HepG2 (cell line): ENCODE measurements around the gene TP63. TPM values are rescaled to one million over a fixed set of nuclear protein-coding genes. Genes with fewer than 3 reads are reported as not detected.

Source experiments
- ATAC-seq: fragments of 200-7000 bp; cut with Tn5 transposase; 3 replicates; pipeline ENCODE4 v1.9.1; 2020; ENCODE audit warnings: mild to moderate bottlenecking, moderate library complexity
- BruUV-seq: library from RNA; stranded (reverse); fragments of 400-500 nt; replicated peaks from 2 replicates; lab custom pipeline; 2021; lab: Mats Ljungman, UMichigan
- CTCF ChIA-PET: fragments of 300-600 bp; formaldehyde crosslinking; extraction: SDS; loops from one replicate; lab custom pipeline; 2021; ENCODE audit warnings: low total read pairs, inconsistent platforms, low intra/inter-chr PET ratio; lab: Yijun Ruan, JAX
- POLR2A ChIA-PET: fragments of 350-600 bp; sonication (Branson Sonifier 250); formaldehyde crosslinking; loops from one replicate; lab custom pipeline; 2020; ENCODE audit warnings: antibody characterized with exemption, inconsistent platforms; lab: Yijun Ruan, JAX
- DNase-seq: peaks from one replicate; pipeline ENCODE4 v3.0.0-alpha.2; 2015; ENCODE audit warnings: low spot score
- FAIRE-seq: peaks from 3 replicates; lab custom pipeline; 2011; peaks lifted over from hg19 to GRCh38; lab: Jason Lieb, UNC
- H2AFZ ChIP-seq: one replicate; pipeline ENCODE4 v1.6.1; 2011; ENCODE audit warnings: low read length, inconsistent platforms
- H3K27ac ChIP-seq: fragments of 300-600 bp; 3 replicates; pipeline ENCODE4 v1.8.0; 2011; ENCODE audit warnings: mixed run types, mild to moderate bottlenecking, mixed read lengths, low read length, inconsistent platforms; ENCODE audit not compliant: insufficient read depth; ENCODE audit errors: extremely low read length
- H3K27me3 ChIP-seq, 2 experiments: fragments of 200-600 bp in 1 of 2; 2 replicates in 1 of 2; 3 replicates in 1 of 2; pipeline versions ENCODE4 v1.6.0 to v1.8.0; 2011; ENCODE audit warnings: low read length in 2 of 2, mild to moderate bottlenecking in 2 of 2, moderate library complexity in 2 of 2, inconsistent platforms in 1 of 2; ENCODE audit not compliant: insufficient read depth in 2 of 2, control insufficient read depth in 1 of 2
- H3K36me3 ChIP-seq, 2 experiments: fragments of 200-600 bp in 1 of 2; replicated peaks in 1 of 2; 2 replicates in 1 of 2; 3 replicates in 1 of 2; pipeline versions ENCODE4 v1.5.1 to v1.8.0; 2011; ENCODE audit warnings: low read length in 2 of 2, inconsistent platforms in 1 of 2; ENCODE audit not compliant: insufficient read depth in 2 of 2, control insufficient read depth in 1 of 2
- H3K4me1 ChIP-seq: 2 replicates; pipeline ENCODE4 v1.5.1; 2012; ENCODE audit warnings: low read length, inconsistent platforms; ENCODE audit not compliant: insufficient read depth
- H3K4me2 ChIP-seq: 2 replicates; pipeline ENCODE4 v1.6.0; 2011; ENCODE audit warnings: low read depth, low read length, inconsistent platforms
- H3K4me3 ChIP-seq, 3 experiments: fragments of 200-600 bp in 1 of 3; sonication (generic), shearing (Covaris generic) in 1 of 3; replicated peaks in 1 of 3; 2 replicates each; pipeline ENCODE4 v1.5.1; 2011 to 2016; ENCODE audit warnings: low read length in 3 of 3, inconsistent platforms in 2 of 3, low read depth in 2 of 3, mild to moderate bottlenecking in 2 of 3, control low read depth in 1 of 3, mixed read lengths in 1 of 3; ENCODE audit not compliant: insufficient read depth in 1 of 3
- H3K79me2 ChIP-seq: one replicate; pipeline ENCODE4 v1.6.1; 2011; ENCODE audit warnings: low read length, inconsistent platforms; ENCODE audit not compliant: insufficient read depth
- H3K9ac ChIP-seq: 2 replicates; pipeline ENCODE4 v1.6.0; 2011; ENCODE audit warnings: mild to moderate bottlenecking, low read depth, low read length, inconsistent platforms; ENCODE audit not compliant: insufficient read depth
- H3K9me3 ChIP-seq: 2 replicates; pipeline ENCODE4 v1.5.1; 2012; ENCODE audit warnings: mild to moderate bottlenecking, low read length
- H4K20me1 ChIP-seq: 2 replicates; pipeline ENCODE4 v1.6.0; 2011; ENCODE audit warnings: inconsistent platforms, mild to moderate bottlenecking, low read length, moderate library complexity; ENCODE audit not compliant: insufficient read depth
- CENPT ChIP-seq: sonication (generic); formaldehyde crosslinking; IDR thresholded peaks from 2 replicates; pipeline ENCODE4 v1.8.0; 2022; ENCODE audit warnings: low read depth, mild to moderate bottlenecking, moderate library complexity, missing genetic modification reagents
- CHD2 ChIP-seq: IDR thresholded peaks from 2 replicates; pipeline ENCODE4 v1.6.1; 2011; ENCODE audit warnings: low read depth, low read length, improper control_type of control experiment
- EZH2 ChIP-seq: conservative IDR thresholded peaks from 2 replicates; pipeline ENCODE4 v1.6.1; 2012; ENCODE audit warnings: mild to moderate bottlenecking, low read depth, low read length, moderate library complexity
- HNRNPUL1 ChIP-seq: fragments of 200-400 bp; formaldehyde crosslinking; IDR thresholded peaks from 2 replicates; pipeline ENCODE4 v1.6.1; 2017; ENCODE audit warnings: low read depth, mild to moderate bottlenecking, low read length, moderate library complexity
- JUN ChIP-seq: sonication (generic); formaldehyde crosslinking; IDR thresholded peaks from 2 replicates; pipeline ENCODE4 v1.4.0; 2020; ENCODE audit warnings: mild to moderate bottlenecking, missing genetic modification reagents
- MBNL3 ChIP-seq: fragments of 250-450 bp; sonication (Bioruptor Pico); conservative IDR thresholded peaks from 2 replicates; pipeline ENCODE4 v1.8.0; 2022; ENCODE audit warnings: mild to moderate bottlenecking, inconsistent platforms
- MXI1 ChIP-seq: IDR thresholded peaks from 3 replicates; pipeline ENCODE4 v1.6.1; 2012; ENCODE audit warnings: low read depth, low read length, inconsistent platforms, borderline replicate concordance
- NFYB ChIP-seq: sonication (generic); formaldehyde crosslinking; IDR thresholded peaks from 2 replicates; pipeline ENCODE4 v1.4.0; 2020; ENCODE audit warnings: missing genetic modification reagents
- PATZ1 ChIP-seq: sonication (generic); formaldehyde crosslinking; IDR thresholded peaks from 2 replicates; pipeline ENCODE4 v1.4.0; 2020; ENCODE audit warnings: missing genetic modification reagents
- SMYD3 ChIP-seq: sonication (generic); formaldehyde crosslinking; IDR thresholded peaks from 2 replicates; pipeline ENCODE4 v1.8.1; 2023; ENCODE audit warnings: mild to moderate bottlenecking, missing genetic modification reagents
- ZNF558 ChIP-seq: sonication (generic); formaldehyde crosslinking; IDR thresholded peaks from 2 replicates; pipeline ENCODE4 v1.9.0; 2022; ENCODE audit warnings: mild to moderate bottlenecking, missing genetic modification reagents, borderline replicate concordance
- WGBS: methylation state at CpG from one replicate; pipeline ENCODE4 v1.1.6; 2017; ENCODE audit warnings: low lambda C conversion rate; 5-methylcytosine and 5-hydroxymethylcytosine counted together
- in situ Hi-C: cut with HindIII; loops from 2 replicates; pipeline ENCODE4 v1.10.0; 2017; ENCODE audit warnings: low pct_unique_long_range_greater_than_20kb; ENCODE audit not compliant: extremely low pct_ligation_motif_present
- intact Hi-C: fragments of 100-400 bp; cut with micrococcal nuclease; formaldehyde crosslinking; loops from one replicate; pipeline ENCODE4 v1.10.0; 2022; ENCODE audit not compliant: unreplicated experiment
- polyA plus RNA-seq, 8 experiments: library from polyadenylated mRNA; depleted of rRNA in 3 of 8; stranded (reverse) in 7 of 8; unstranded in 1 of 8; fragments of >200 nt; fragmentation: Illumina TruSeq in 4 of 8; extraction: Trizol in 4 of 8; gene quantifications; 2 replicates each; pipeline versions ENCODE4 v1.2.1 to v1.2.3, GENCODE V29; 2011 to 2016; ENCODE audit warnings: low read depth in 4 of 8, missing spikeins in 1 of 8, mixed read lengths in 1 of 8; ENCODE audit not compliant: insufficient read depth in 1 of 8
- total RNA-seq, 5 experiments: library from RNA; depleted of rRNA; stranded (reverse); fragments of >200 nt; fragmentation: Illumina TruSeq; extraction: Trizol; gene quantifications; 2 replicates each; pipeline ENCODE4 v1.2.3, GENCODE V29; 2016; ENCODE audit warnings: low read depth in 1 of 5

The TP63 gene
- total and polyA plus RNA-seq, 2 of the 13 experiments (the other 11 are each of a cell fraction or from before 2014, with no cell fraction given), result not detected

- Histone ChIP-seq H3K27ac (no peak overlapping the region), H2AFZ (no peak overlapping the region), H3K36me3 (no peaks in the 10 kb centered on the region), H3K4me1 (no peaks in the 10 kb centered on the region), H3K79me2 (no peaks in the 10 kb centered on the region), H3K4me3 (no peak overlapping the region), H3K9me3 (no peaks in the 10 kb centered on the region), H3K4me2 (no peak overlapping the region), H4K20me1 (no peaks in the 10 kb centered on the region), H3K9ac (no peak overlapping the region), H3K27me3 (no peaks in the 10 kb centered on the region)
- in situ Hi-C loops, result no loop called here
- ATAC-seq, result no peak
- no peak for FAIRE-seq
- intact Hi-C loops, result no loop called here
- ChIA-PET CTCF (no interaction called here), POLR2A (no interaction called here)
- BruUV-seq, result no TSS peak
- 43% methylated on average over 1 of the region's 1 CpG for WGBS
- no peak for TF ChIP-seq MXI1
- no peak for TF ChIP-seq SMYD3 (CRISPR knock-in tag)
- no peak for TF ChIP-seq MBNL3 (CRISPR knock-in tag)
- TF ChIP-seq EZH2, result no peak
- no peak for TF ChIP-seq PATZ1 (CRISPR knock-in tag)
- TF ChIP-seq NFYB (CRISPR knock-in tag), result no peak
- TF ChIP-seq CHD2, result no peak
- no peak for TF ChIP-seq HNRNPUL1
- no peak for TF ChIP-seq JUN (CRISPR knock-in tag)
- no peak for TF ChIP-seq CENPT (CRISPR knock-in tag)
- no peak for TF ChIP-seq ZNF558 (CRISPR knock-in tag)
- no peak for DNase-seq
Measured at GRCh38 chr3:189685291-189685690, 54.1 kb downstream of the TP63 start.
